Fibroblast of skin of abdomen (primary cell): Measurements from ENCODE around the gene CGN. TPM values are rescaled to one million over a fixed set of nuclear protein-coding genes. Genes with fewer than 3 reads are reported as not detected.

Source experiments
- DNase-seq: peaks from one replicate; pipeline ENCODE4 v3.0.0-alpha.2; 2013
- polyA plus RNA-seq, 2 experiments: library from polyadenylated mRNA; unstranded; fragments of 120-200 nt; gene quantifications; one replicate each; pipeline ENCODE4 v1.2.1, GENCODE V29; 2013; ENCODE audit not compliant: insufficient read length in 2 of 2

CGN gene
- polyA plus RNA-seq (2013, experiment 1 of 2; ENCODE audit: insufficient read length), result 0.14 TPM
- polyA plus RNA-seq (2013, experiment 2 of 2; ENCODE audit: insufficient read length), result 0.26 TPM

GRCh38 chr1:151510957-151511635 lies at the start of gene CGN:
TSS of gene CGN (plus strand) at chr1:151511387. CDS start at chr1:151518520, 7,133 bp downstream.
- DNase-seq, result peak; percentile 38

GRCh38 chr1:151461694-151462093 lies 49.5 kb upstream of the CGN start:
- no peak for DNase-seq

GRCh38 chr1:151465026-151465425 lies 46.2 kb upstream of the CGN start:
- no peak for DNase-seq

- DNase-seq, result peak; percentile 56
Measured at GRCh38 chr1:151472856-151473731, 38.1 kb upstream of the CGN start.

GRCh38 chr1:151474745-151475144 lies 36.4 kb upstream of the CGN start:
- DNase-seq, result no peak

- no peak for DNase-seq
Measured at GRCh38 chr1:151475175-151475574, 36.0 kb upstream of the CGN start.

- no peak for DNase-seq
Measured at GRCh38 chr1:151476083-151476482, 35.1 kb upstream of the CGN start.

GRCh38 chr1:151477066-151477465 lies 34.1 kb upstream of the CGN start:
- DNase-seq, result no peak

GRCh38 chr1:151478140-151478812 lies 32.9 kb upstream of the CGN start:
- DNase-seq, result no peak

- no peak for DNase-seq
Measured at GRCh38 chr1:151478923-151479322, 32.3 kb upstream of the CGN start.

GRCh38 chr1:151479462-151479861 lies 31.7 kb upstream of the CGN start:
- DNase-seq, result no peak

GRCh38 chr1:151482017-151482416 lies 29.2 kb upstream of the CGN start:
- no peak for DNase-seq

- no peak for DNase-seq
Measured at GRCh38 chr1:151485685-151486255, 25.4 kb upstream of the CGN start.

- no peak for DNase-seq
Measured at GRCh38 chr1:151486557-151486956, 24.6 kb upstream of the CGN start.

- no peak for DNase-seq
Measured at GRCh38 chr1:151491641-151492040, 19.5 kb upstream of the CGN start.

- DNase-seq, result no peak
Measured at GRCh38 chr1:151492120-151492519, 19.1 kb upstream of the CGN start.

- DNase-seq, result no peak
Measured at GRCh38 chr1:151493042-151493441, 18.1 kb upstream of the CGN start.

GRCh38 chr1:151494741-151495281 lies 16.4 kb upstream of the CGN start:
- DNase-seq, result peak; percentile 84

- DNase-seq, result no peak
Measured at GRCh38 chr1:151495316-151495715, 15.9 kb upstream of the CGN start.

- no peak for DNase-seq
Measured at GRCh38 chr1:151499365-151499764, 11.8 kb upstream of the CGN start.

GRCh38 chr1:151499930-151500329 lies 11.3 kb upstream of the CGN start:
- no peak for DNase-seq

- no peak for DNase-seq
Measured at GRCh38 chr1:151501474-151501873, 9.7 kb upstream of the CGN start.
